Activated effector memory CD4-positive, alpha-beta T cell treated with anti-CD3 and anti-CD28 coated beads, Interleukin-2, amount 50 U/mL, for 16 hours (primary cell): ENCODE measurements around the gene TFR2.

Source experiments
- DNase-seq: peaks from one replicate; pipeline ENCODE4 v3.0.0-alpha.2; 2020

The TFR2 gene

DNA sequence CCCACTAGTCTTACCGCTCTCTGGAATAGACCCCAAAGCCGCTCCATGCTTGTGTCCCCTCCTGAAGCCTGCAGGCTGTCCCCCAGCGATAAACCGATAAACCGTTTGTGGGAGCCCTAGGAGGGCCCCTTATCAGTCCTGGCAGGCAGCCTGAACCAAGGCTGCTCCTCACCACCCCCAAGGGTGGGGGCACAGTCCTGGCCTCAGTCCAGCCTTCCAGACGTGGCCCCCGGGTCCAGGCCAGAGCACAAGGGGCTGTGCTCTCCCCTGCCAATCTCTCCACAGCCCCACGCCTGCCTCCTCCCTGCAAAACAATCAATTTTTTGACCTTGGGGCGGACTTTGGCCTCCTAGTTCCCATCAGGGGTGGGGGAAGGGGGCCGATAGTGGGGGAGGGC is at the start of gene TFR2:
Gene TFR2, minus strand, starts transcription at position 90 of the 397 bp plus-strand sequence. Its CDS starts 43 bp downstream, at position 47.
- DNase-seq = no peak

DNA sequence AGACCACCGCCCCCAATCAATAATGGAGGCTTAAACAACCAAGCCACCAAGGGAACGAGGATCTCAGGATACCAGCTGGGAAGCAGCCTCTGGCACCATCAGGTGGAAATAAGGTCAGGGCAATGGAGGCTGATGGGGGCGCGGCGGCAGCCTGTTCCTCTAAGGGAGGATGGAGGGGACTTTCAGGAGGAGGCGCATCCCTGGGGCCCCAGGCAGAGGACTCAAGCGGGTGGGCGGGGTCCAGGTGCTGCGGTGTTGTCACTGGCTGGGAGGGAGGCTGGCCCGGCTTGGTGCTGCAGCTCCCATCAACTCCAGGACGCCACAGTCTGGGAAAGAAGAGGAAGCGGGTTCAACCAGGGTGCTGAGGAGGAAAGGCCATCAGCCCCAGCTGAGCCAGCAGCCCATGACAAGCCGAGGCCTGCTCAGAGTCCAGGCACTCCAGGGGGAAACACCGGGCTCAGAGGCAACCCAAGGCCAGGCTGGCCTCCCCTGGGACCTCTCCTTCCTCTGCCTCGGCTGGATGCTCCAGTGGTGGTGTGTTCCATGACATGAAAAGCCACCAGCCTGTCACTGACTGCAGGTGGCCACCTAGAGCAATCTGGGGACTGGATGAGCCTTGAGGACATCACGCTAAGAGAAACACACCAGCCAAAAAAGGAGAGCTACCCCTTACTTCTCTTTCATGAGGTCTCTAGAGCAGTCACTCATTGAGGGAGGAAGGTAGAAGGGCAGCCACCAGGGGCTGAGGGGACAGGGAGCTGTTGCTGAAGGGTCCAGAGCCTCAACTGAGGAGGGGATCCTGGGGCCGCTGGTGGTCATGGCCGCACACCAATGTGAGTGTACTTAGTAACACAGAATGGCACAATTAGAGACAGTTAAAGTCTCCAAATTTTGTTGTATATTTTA is 48.1 kb upstream of the TFR2 start:
- DNase-seq = no peak

DNA sequence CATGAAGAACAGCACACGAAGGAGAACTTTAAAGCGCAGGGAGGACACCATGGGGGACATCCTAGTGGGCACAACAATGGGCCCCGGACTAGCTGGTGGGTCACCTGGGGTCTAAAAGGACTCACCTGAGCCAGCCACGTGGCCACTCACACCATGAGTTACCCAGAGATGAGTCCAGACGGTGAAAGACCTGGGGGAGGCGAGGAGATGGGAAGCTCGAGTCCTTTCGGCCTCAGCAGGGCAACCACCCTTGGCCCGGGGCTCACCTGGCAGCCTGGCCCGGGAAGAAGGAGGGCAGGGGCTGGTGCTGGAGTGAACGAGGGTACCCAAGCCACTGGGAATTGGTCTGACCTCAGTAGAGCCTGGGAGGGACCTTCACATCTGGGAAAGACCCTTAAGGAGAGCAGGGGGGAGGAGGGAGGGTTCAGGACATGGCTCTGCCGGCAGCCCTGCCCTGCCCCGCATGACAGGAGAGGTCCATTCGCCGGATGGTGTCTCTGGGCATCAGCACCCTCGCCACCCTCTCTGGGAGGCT is 47.0 kb upstream of the TFR2 start:
- no peak for DNase-seq

DNA sequence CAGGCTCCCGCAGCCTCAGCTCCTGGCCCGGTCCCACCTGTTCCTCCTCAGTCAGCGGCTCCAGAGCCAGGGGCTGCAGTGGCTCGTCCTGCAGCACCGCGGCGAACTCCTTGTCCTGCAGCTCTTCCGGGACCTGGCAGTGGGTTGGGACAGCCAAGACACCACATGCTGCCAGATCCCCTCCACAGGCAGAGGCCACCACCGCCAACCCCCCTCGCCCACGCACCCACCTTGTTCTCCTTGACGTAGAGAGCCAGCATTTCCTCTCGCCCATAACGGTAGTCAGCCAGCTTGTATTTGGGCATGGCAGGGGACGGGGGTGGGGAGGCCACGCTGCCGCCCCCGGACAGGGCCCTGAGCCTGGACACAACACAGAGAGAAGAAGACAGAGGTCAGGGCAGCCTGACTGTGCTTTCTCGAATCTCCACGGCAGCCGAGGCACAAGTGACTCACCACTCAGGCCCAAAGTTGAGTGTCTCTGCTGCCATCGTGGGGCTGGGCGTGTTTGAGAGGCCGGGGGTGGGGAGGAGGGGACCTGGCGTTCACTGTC is 46.5 kb upstream of the TFR2 start:
- DNase-seq = no peak

DNA sequence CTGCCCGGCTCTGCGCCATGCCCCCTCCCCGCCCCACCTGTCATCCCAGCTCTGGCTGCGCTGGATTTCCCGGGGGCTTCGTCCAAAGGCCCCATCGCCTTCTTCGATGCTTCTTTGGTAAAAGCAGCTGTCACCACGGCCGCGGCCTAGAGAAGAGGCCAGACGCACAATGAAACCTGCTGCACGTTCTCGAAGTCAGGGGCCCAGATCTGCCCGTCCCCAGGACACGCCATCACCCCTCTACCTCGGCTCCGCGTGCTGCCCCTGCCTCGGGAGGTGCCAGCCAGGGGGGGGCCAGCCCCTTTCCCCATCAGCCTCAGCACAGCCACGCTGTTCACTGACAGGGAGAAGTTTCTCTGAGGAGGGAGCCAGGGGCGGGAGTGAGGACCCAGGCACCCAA is 45.9 kb upstream of the TFR2 start:
- DNase-seq = no peak

DNA sequence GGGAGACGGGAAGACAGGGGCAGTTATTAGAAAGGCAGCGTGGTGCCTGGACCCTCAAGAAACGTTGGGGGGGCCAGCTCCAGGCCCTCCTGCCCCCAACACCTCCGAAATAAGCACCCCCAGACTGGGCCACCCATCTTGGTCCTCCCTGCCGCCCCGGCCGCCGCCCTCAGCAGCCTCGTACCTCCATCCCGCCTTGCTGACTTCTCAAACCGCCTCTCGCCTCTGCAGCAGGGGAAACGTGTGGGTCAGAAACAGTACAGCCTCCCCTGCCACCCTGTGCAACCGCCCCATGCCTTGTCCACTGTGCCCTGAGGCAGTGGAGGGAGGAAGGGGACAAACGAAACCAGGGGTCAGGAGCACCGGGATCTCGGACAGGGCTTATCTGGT is 45.5 kb upstream of the TFR2 start:
- no peak for DNase-seq

DNA sequence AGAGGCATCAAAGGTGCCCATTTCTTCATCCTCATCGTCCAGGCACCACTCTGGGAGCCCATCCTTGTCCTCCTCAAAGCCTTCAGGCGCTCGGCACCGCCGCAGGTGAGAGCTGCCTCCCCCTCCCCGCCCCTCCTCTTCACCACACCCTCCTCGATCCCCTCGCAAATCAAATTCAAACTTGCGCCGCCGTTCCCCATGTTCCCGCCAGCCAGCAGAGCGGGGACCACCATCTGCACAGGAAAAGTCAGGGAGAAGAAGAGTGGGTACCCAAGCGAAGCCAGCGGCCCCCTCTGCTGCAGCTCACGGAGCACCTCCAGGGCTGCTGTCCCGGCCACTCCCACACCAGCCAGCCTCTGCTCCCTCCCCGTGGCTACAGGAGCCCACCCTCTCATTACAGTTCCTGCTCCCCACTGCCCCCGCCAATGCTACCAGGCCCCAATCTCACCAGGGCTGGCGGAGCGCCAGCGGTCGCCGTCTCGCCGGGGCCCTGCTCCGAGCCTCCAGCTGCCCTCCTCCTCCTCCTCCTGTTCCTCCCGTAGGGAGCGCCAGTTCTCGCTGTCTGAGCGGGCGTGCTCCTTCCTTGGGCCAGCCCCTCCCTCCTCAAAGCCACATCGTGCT is 45.0 kb upstream of the TFR2 start:
- no peak for DNase-seq

DNA sequence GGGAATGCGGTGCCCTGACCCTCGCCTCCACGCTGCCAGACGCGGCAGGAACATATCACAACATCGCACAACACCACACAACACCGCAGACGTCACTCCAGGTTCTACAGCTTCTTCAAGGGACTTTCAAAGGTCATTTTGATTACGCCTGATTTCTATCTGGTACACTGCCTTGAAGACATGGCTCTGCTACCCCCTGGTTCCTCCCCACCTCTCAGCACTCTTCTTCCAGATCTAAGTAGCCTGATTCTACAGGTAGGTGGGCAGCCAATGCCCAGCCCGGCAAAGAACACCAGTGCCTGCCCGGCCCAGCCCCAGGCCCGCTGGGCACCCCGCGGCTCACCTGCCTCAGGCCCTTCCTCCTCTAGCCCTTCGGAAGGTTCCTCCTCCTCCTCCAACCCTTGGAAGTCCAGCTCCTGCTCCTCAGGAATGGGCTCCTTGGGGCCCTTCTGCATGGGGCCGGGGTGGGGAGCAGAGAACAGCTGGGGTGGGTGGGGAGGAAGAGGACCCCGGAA is 44.3 kb upstream of the TFR2 start:
- no peak for DNase-seq

DNA sequence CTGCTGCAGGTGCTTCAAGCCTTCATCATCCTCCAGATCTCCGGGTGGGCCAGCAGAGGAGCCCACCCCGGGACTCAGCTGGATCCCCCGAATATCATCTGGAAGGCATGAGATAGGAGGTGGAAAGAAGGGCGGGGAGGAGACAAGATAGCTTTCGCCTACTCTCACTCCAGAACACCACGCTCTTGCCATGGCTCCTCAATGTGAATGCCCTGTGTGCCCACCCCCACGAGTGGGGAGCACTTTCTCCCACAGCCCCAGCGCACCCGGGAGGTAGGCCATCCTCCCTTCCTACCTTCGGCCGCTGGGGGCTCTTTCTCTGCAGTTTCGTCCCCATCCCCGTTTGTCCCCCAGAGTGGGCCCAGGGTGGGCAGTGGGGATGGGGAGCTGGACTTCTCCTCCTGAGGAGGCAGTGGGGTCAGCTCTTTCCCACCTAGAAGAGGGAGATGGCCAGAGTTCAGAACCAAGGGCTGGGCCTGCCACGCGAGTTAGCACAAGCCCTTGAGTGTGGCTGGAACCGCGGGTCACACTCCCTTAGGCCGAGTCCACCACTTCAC is 43.8 kb upstream of the TFR2 start:
- no peak for DNase-seq

DNA sequence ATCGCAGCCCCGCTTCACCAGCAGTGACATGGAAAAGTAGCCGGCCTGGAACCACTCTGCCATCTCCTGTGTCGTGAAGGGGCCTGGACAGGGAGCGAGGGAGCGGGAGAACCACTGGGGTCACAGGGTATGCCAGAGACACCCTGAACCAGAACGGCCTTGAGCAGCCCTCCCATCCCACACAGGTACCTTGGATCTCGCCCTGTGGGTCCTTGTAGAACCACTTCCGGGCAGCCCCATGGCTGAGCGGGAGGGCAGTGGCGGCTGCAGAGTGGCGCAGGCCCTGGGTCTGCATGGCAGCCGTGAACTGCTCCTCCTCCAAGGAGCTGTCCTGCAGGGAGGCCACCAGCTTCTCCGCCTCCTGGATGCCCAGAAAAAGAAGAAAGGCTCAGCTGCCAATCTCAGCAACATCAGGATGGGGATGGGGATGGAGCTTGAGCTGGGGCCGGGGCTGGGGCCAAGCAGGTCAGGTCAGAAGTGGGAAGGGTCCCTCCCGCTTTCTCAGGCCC is 43.2 kb upstream of the TFR2 start:
- DNase-seq = no peak

DNA sequence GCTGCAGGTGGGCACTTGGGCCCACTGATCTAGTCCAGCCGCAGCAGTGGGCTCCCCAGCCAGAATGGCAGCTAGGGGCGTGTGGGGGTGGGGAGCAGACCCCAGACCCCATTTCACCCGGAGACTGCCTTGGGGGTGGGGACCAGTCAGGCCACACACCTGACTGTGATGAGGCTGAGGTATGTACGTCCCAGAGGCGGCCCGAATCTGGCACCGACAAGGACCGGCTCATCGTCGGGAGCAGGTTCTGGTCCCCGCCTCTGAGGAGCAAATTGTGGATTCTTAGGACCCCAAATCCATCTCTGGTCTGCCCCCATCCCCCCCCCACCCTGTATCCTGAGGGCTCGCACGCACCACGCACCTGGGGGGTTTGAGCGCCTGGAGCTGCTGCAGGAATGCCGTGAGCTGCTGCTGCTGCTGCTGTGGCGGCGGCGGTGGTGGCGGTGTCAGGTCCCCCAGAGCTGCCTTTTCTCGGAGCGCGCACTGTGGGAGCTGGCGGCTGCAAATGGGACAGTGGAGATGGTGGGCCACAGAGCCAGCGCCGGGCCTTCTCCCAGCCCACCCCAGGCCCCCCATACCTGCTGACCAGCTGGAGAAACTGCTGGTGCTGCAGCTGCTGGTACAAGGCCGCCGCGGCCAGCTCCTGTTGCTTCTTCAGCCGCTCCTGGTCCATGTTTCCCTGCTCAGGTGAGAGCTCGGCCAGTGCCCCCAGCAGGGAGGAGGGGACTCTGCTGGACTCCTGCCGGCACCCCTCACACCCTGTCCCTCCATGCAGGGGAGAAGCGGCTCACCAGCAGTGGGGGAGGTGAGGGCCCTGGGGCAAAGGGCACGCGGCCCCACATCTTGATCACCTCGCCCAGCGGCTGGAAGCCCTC is 42.5 kb upstream of the TFR2 start:
- no peak for DNase-seq

DNA sequence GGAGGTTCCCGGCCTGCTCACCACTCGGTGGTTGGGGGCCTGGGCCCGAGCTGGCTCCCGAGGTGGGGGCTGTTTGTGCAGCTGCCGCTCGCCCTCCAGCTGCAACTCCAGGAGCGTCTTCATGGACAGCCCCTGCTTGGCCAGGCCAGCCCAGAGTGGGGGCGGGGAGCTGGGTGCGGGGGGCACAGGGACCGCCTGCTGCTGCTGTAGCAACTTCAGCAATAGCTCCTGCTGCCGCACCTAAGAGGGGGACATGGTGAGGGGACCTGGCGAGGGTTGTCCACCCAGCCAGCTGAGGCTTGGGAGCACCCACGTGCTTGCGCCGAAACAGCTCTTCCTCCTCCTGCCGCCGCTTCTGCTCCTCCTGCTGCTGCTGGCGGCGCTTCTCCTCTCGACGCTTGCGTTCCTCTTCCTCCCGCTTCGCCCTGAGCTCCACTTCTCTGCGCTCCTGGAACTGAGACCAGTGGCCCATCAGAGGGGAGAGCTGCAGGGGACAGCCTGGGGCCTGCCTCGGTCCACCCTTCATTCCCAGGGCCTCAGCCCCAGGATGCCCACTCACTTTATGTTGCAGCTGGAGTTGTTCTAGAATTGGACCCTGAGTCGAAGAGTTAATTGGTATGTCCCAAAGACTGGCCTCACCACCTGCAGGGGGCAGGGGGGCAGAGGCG is 41.8 kb upstream of the TFR2 start:
- DNase-seq = no peak

DNA sequence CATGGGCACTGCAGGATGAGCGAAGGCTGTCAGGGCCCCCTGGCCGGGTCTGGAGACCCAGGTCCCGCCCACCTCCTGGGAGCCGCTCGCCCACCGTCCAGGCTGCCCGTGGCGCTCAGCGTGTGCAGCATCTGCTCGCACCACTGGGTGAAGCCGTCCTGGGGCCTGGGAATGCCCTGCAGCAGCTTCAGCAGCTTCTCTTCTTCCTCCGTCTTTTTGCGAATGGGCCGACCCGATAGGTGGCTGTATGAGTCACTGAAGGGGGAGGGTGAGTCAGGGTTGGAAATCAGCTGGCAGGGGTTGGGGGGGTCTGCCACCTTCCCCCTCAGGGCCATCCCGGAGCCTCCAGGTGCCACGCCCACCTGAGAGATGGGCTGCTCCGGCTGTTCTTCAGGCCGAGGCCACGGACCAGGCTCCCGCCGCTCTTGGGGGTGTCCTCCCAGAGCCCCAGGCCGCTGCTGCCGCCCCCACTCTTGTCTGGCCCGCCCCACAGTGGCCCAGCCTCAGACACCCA is 40.9 kb upstream of the TFR2 start:
- DNase-seq = no peak

DNA sequence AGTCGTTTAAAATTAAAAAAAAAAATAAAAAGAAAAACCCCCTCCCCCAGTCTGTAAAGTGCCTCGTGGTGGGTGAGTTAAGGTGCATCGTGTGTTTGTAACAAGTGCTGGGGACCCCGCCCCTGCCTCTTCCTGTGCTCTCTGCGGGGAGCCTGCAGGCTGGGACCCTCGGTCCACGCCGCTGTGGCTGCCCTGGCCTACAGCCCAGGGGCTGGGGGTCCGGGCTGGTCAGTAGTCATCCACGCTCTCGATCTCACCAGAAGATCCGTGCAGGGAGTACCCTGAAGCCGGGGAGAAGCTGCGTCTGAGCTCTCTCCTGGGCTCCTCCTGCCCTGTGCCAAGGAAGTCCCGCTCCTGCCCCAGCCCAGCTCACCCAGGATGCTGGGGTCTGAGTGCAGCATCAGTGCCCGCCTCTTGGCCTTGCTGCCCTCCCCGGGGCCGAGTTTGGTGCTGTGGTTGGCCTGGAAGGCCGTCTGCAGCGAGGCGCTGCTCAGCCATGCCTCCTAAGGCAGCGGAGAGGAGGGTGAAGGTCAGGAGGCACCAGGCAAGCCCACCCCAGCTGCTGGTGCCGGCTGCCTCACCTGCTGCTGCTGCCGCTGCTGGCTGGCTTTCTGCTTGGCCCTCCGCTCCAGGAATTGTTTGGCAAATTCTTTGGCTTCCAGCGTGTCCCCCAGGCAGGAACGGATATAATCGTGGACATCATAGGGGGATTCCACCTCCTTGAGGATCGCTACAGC is 40.3 kb upstream of the TFR2 start:
- no peak for DNase-seq

DNA sequence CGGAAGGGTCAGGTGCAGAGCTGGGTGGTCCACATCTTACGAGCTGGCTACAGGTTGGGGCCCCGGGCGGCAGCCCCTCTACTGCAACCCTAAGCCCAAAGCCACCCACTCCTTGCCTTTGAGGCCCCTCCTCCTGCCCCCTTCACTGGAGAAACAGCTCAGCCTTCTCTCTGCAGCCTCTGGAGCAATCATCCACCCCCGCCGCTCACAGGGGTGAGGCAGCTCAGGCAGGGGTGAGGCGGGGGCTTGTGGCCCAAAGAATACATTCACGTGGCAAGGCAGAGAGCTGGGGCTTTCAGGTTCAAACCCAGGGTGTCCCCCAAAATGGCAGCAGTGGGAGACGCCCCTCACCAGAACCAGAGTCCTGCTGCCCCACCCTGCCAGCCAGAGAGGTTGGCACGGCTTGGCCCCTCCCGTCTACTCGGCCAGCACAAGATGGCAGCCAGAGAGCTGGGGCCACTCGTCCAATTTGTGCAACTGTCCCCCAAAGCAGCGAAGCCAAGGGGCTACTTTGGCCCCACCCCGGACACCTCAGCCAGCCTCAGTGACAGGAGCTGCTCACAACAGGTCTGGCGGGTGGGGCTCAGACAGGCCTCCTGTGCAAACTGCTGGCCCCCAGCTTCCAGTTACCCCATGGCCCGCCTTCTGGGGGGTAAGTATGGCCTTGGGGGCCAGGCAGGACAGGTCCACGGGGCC is 39.4 kb upstream of the TFR2 start:
- DNase-seq = no peak

DNA sequence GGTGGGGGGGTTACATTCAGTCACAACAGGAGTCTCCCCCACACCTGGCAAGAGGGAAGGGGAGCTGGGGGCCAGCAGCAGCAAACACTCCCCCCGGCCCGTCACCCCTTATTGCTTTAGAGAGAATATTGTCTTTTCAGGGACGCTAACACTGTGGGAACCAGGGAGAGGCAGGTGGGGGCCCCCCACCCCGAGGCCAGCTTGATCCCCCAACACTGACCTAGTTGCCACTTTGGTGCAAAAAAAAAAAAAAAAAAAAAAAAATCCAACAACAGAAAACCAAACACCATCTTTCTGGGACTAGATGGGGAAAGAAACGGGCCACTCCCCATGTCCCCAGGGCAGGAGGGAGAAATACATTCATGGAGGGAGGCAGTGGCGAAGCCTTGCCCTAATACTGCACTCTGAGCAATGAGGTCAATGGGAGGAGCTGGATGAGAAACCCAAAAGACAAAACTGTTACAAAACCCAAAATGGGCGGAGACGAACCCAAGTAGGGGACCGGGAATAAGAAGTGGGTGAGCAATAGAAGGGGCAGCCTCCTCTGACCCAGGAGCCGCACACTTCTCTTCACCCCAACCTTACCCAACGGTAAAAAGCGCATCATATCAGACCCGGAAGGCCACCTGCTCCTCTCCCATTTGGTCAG is 38.7 kb upstream of the TFR2 start:
- no peak for DNase-seq

DNA sequence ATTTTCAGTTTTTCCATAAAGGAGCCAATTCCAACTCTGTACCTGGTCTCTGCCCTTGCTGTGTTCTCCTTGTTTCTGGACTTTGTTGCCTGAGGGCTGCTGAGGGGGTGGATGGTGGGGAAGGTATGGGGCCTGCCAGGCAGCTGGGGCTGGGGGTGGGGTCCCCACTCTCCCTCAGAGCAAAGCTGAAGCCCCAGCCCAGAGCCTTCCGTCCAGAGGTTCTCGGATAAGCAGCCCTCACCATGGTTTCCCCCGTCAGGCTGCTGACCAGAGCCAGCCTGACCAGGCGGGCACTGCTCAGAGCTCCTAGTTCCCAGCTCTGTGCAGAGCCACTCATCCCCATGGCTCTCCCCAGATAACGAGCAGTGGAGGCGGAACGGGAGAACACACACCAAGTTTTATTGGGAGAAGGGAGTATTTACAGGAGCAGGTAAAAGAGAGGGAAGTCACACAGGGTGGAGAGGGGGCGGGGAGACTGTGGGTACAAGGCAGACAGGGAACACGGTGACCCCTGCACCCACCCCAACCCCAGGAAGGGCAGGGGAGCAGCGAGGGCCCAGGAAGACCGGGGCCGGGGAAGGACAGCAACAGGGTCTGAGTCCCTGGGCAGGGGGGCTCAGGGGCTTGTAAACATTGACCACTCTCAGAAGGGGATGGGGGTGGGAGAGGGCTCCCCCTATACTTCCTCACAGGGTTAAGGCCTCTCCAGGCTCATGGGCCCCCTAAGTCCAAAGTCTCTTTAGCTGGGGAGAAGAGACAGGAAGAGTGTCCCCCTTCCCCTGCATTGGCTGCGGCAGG is 38.0 kb upstream of the TFR2 start:
- no peak for DNase-seq

DNA sequence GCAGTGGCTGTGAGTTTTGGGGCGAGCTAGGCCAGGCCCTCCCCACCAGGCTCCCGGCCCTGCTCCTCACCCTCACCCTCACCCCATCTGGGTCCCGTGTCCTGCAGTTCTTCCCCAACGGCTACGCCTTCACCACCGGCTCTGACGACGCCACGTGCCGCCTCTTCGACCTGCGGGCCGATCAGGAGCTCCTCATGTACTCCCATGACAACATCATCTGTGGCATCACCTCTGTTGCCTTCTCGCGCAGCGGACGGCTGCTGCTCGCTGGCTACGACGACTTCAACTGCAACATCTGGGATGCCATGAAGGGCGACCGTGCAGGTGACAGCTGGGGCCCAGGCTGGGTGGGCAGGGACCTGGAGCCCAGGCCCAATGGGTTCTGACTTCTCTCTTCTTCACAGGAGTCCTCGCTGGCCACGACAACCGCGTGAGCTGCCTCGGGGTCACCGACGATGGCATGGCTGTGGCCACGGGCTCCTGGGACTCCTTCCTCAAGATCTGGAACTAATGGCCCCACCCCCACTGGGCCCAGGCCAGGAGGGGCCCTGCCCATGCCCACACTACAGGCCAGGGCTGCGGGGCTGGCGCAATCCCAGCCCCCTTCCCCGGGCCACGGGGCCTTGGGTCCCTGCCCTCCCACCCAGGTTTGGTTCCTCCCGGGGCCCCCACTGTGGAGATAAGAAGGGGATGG is 37.1 kb upstream of the TFR2 start:
- no peak for DNase-seq
